Urinary bladder (tissue), 4 donors: ENCODE data around the gene ROS1. TPM values are rescaled to one million over a fixed set of nuclear protein-coding genes. Genes with fewer than 3 reads are reported as not detected.

ENCODE experiments used
- DNase-seq: peaks from one replicate; pipeline ENCODE4 v3.0.0-alpha.2; 2015; ENCODE audit errors: extremely low spot score
- H3K27ac ChIP-seq: one replicate; pipeline ENCODE4 v1.5.1; 2013; ENCODE audit warnings: low read depth, mild to moderate bottlenecking, moderate library complexity
- H3K36me3 ChIP-seq: one replicate; pipeline ENCODE4 v1.6.1; 2013; ENCODE audit warnings: mild to moderate bottlenecking, moderate library complexity; ENCODE audit not compliant: insufficient read depth
- H3K4me1 ChIP-seq: one replicate; pipeline ENCODE4 v1.6.1; 2013; ENCODE audit warnings: mild to moderate bottlenecking, moderate library complexity; ENCODE audit not compliant: insufficient read depth
- H3K4me3 ChIP-seq: one replicate; pipeline ENCODE4 v1.5.1; 2013; ENCODE audit warnings: low read depth, low read length
- WGBS: extraction: QIAGEN DNeasy Blood & Tissue Kit; methylation state at CpG from one replicate; pipeline ENCODE4 v1.1.7; 2013; 5-methylcytosine and 5-hydroxymethylcytosine counted together
- polyA plus RNA-seq: library from polyadenylated mRNA; stranded (reverse); fragments of 200-250 nt; gene quantifications from one replicate; pipeline ENCODE4 v1.2.3, GENCODE V29; 2013
- total RNA-seq: library from RNA; depleted of rRNA; stranded (reverse); fragments of >200 nt; gene quantifications from one replicate; pipeline ENCODE4 v1.2.3, GENCODE V29; 2014
- donor health status: healthy with polysubstance abuse.
- donor health status: healthy.

ROS1 gene
- total and polyA plus RNA-seq, 2 donors = not detected

GRCh38 chr6:117346142-117346930 lies 79.4 kb downstream of the ROS1 start:
- no peak overlapping the region for H3K4me3 ChIP-seq
- no peaks in the 10 kb centered on the region for H3K4me1 ChIP-seq
- DNase-seq = no peak
- 48% methylated on average over 7 of the region's 7 CpGs for WGBS
- H3K27ac ChIP-seq = no peak overlapping the region
- no peaks in the 10 kb centered on the region for H3K36me3 ChIP-seq

GRCh38 chr6:117345292-117345610 lies 80.5 kb downstream of the ROS1 start:
- WGBS = 89% methylated on average over 2 of the region's 2 CpGs
- Histone ChIP-seq H3K27ac (no peak overlapping the region), H3K4me3 (no peak overlapping the region), H3K36me3 (no peaks in the 10 kb centered on the region), H3K4me1 (no peaks in the 10 kb centered on the region)
- no peak for DNase-seq

- no peak overlapping the region for H3K27ac ChIP-seq
- H3K36me3 ChIP-seq = no peaks in the 10 kb centered on the region
- 84% methylated on average over 12 of the region's 12 CpGs for WGBS
- no peak overlapping the region for H3K4me3 ChIP-seq
- no peak for DNase-seq
- no peaks in the 10 kb centered on the region for H3K4me1 ChIP-seq
Measured at GRCh38 chr6:117344444-117345291, 81.1 kb downstream of the ROS1 start.

- no peak for DNase-seq
- Histone ChIP-seq H3K4me1 (no peaks in the 10 kb centered on the region), H3K4me3 (no peak overlapping the region), H3K27ac (no peak overlapping the region), H3K36me3 (no peaks in the 10 kb centered on the region)
- 55% methylated on average over 1 of the region's 1 CpG for WGBS
Measured at GRCh38 chr6:117338567-117338966, 87.2 kb downstream of the ROS1 start.

- H3K27ac ChIP-seq = no peak overlapping the region
- DNase-seq = no peak
- no peaks in the 10 kb centered on the region for H3K4me1 ChIP-seq
- no peaks in the 10 kb centered on the region for H3K36me3 ChIP-seq
- 89% methylated on average over 7 of the region's 7 CpGs for WGBS
- no peak overlapping the region for H3K4me3 ChIP-seq
Measured at GRCh38 chr6:117329926-117330325, 95.8 kb downstream of the ROS1 start.

GRCh38 chr6:117328500-117328899 lies 97.2 kb downstream of the ROS1 start:
- 72% methylated on average over 4 of the region's 4 CpGs for WGBS
- no peak overlapping the region for H3K27ac ChIP-seq

GRCh38 chr6:117328005-117328389 lies 97.7 kb downstream of the ROS1 start:
- Histone ChIP-seq H3K27ac (no peak overlapping the region), H3K4me3 (no peak overlapping the region), H3K4me1 (no peaks in the 10 kb centered on the region), H3K36me3 (no peaks in the 10 kb centered on the region)
- no peak for DNase-seq

More at GRCh38 chr6:117328500-117328899, 97.2 kb downstream of the ROS1 start:
- DNase-seq = no peak
- Histone ChIP-seq H3K4me1 (no peaks in the 10 kb centered on the region), H3K4me3 (no peak overlapping the region), H3K36me3 (no peaks in the 10 kb centered on the region)

- WGBS = 77% methylated on average over 8 of the region's 8 CpGs
- Histone ChIP-seq H3K4me3 (no peak overlapping the region), H3K4me1 (no peaks in the 10 kb centered on the region), H3K27ac (no peak overlapping the region), H3K36me3 (no peaks in the 10 kb centered on the region)
- DNase-seq = no peak
Measured at GRCh38 chr6:117327149-117328004, 98.4 kb downstream of the ROS1 start.

- WGBS = 28% methylated on average over 1 of the region's 1 CpG
- DNase-seq = no peak
- Histone ChIP-seq H3K27ac (no peak overlapping the region), H3K36me3 (no peaks in the 10 kb centered on the region), H3K4me1 (no peaks in the 10 kb centered on the region), H3K4me3 (no peak overlapping the region)
Measured at GRCh38 chr6:117326396-117326795, 99.3 kb downstream of the ROS1 start.

GRCh38 chr6:117317261-117317660 lies 108.5 kb downstream of the ROS1 start:
- H3K4me1 ChIP-seq = no peaks in the 10 kb centered on the region
- no peaks in the 10 kb centered on the region for H3K36me3 ChIP-seq
- 43% methylated on average over 4 of the region's 4 CpGs for WGBS
- DNase-seq = no peak
- H3K4me3 ChIP-seq = no peak overlapping the region
- no peak overlapping the region for H3K27ac ChIP-seq

GRCh38 chr6:117311726-117312125 lies 114.0 kb downstream of the ROS1 start:
- DNase-seq = no peak
- Histone ChIP-seq H3K4me3 (no peak overlapping the region), H3K27ac (no peak overlapping the region), H3K4me1 (no peaks in the 10 kb centered on the region), H3K36me3 (no peaks in the 10 kb centered on the region)
- 88% methylated on average over 1 of the region's 1 CpG for WGBS

- no peak for DNase-seq
- no peaks in the 10 kb centered on the region for H3K36me3 ChIP-seq
- H3K4me3 ChIP-seq = no peak overlapping the region
- H3K27ac ChIP-seq = no peak overlapping the region
- WGBS = 84% methylated on average over 3 of the region's 3 CpGs
- H3K4me1 ChIP-seq = no peaks in the 10 kb centered on the region
Measured at GRCh38 chr6:117311310-117311709, 114.4 kb downstream of the ROS1 start.

- DNase-seq = no peak
- Histone ChIP-seq H3K27ac (no peak overlapping the region), H3K36me3 (no peaks in the 10 kb centered on the region), H3K4me1 (no peaks in the 10 kb centered on the region), H3K4me3 (no peak overlapping the region)
Measured at GRCh38 chr6:117309611-117310010, 116.1 kb downstream of the ROS1 start.
